NT2/D1 (cell line): ENCODE measurements around the gene PACC1.

Experiments
- SUZ12 ChIP-seq: IDR thresholded peaks from 2 replicates; pipeline ENCODE4 v1.6.1; 2011; ENCODE audit not compliant: insufficient read length, insufficient read depth; ENCODE audit errors: extremely low read depth
- ZNF274 ChIP-seq: IDR thresholded peaks from 2 replicates; pipeline ENCODE4 v1.6.1; 2011; ENCODE audit warnings: mild to moderate bottlenecking, low read depth, low read length

- TF ChIP-seq ZNF274, result no peak
- TF ChIP-seq SUZ12, result no peak
Observed at GRCh38 chr1:212381397-212382035, 33.2 kb downstream of the PACC1 start.
